NCI-H460 (cell line): ENCODE data around the gene MRPL43. TPM values are rescaled to one million over a fixed set of nuclear protein-coding genes. Genes with fewer than 3 reads are reported as not detected.

Experiments used
- DNase-seq: peaks from one replicate; pipeline ENCODE4 v3.0.0-alpha.2; 2016; ENCODE audit warnings: low read depth; ENCODE audit errors: extremely low read depth
- total RNA-seq: library from RNA; depleted of rRNA; stranded (reverse); fragments of >200 nt; shearing (Covaris generic); gene quantifications from 2 replicates; pipeline ENCODE4 v1.2.3, GENCODE V29; 2014

MRPL43 gene
- total RNA-seq, 1 experiment from 2014 or later = 72.4 TPM

DNA sequence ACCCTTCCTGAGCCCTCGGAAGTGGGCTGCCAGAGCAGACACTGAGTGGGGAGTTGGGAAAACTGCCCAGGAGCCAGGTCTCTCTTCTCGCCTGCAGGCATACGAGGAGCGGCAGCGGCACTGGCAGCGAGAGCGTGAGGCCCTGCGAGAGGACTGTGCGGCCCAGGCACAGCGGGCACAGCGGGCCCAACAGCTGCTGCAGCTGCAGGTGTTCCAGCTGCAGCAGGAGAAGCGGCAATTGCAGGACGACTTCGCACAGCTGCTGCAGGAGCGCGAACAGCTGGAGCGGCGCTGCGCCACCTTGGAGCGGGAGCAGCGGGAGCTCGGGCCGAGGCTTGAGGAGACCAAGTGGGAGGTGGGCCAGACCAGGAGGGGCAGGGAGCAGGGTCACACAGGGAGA is 18.1 kb upstream of the MRPL43 start:
- DNase-seq = no peak

DNA sequence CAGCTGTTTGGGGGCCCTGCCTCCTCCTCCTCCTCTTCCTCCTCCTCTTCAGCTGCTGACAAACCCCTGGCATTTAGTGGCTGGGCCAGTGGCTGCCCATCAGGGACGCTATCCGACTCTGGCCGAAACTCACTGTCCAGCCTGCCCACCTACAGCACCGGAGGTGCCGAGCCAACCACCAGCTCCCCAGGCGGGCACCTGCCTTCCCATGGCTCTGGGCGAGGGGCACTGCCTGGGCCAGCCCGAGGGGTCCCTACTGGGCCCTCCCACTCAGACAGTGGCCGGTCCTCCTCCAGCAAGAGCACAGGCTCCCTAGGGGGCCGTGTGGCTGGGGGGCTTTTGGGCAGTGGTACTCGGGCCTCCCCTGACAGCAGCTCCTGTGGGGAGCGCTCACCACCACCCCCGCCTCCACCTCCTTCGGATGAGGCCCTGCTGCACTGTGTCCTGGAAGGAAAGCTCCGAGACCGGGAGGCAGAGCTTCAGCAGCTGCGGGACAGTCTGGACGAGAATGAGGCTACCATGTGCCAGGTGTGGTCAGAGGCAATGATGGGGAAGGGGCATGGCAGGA is 16.4 kb upstream of the MRPL43 start:
- DNase-seq = no peak

DNA sequence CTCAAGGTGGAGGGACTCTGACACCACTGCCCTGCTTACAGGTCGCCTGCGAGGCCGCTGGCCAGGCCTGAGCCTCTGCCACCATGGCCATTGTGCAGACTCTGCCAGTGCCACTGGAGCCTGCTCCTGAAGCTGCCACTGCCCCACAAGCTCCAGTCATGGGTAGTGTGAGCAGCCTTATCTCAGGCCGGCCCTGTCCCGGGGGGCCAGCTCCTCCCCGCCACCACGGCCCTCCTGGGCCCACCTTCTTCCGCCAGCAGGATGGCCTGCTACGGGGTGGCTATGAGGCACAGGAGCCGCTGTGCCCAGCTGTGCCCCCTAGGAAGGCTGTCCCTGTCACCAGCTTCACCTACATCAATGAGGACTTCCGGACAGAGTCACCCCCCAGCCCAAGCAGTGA is 15.2 kb upstream of the MRPL43 start:
- no peak for DNase-seq

DNA sequence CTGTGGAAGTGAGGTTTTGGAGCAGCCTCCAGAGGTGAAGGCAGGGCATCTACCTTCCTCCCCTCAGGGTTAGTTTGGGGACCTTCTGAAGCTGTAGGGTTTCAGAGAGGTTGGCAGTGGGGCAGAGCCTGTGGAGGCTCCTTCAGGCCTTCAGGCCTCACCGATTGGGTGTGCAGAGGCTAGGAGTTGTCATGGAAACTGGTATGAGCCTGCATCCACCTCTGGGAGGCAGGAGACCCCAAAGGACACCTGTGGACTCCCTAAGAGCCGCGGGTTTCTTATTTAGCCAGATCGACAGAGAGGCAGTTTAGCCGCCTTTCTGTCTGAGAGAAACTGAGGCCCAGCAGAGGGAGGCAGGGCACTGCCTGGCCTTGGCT is 14.3 kb upstream of the MRPL43 start:
- no peak for DNase-seq

DNA sequence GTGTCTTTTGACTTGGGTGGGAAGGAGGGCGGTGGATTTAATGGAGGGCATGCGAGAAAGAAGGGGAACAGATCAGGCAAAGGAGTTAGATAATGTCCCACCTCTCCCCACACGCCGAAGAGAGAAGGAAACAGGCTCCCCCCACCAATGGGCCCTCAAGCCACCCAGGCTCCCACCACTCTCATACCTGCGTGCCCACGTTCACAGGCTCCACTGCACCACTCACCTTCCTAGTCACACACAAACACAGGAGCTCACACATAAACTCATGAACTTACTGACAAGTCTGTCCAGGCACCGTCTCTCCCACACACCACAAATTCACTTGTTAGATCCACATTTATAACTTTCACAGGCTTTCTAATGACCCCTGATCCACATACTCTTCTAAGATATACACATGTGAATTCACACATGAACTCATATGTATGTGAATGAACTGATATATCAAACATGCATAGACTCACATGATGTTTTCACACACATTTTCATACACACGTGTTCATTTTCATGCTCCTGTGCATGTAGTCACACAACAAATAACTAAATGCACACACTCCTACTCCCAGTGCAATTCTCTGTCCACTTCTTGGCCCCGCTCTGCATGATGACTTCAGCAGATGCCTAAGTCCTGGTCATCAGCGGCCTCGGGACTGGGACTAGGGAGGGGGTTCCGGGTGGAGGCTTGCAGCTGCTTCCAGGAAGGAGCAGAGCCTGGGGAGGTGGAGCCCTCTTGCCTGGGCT is 13.8 kb upstream of the MRPL43 start:
- DNase-seq = no peak

DNA sequence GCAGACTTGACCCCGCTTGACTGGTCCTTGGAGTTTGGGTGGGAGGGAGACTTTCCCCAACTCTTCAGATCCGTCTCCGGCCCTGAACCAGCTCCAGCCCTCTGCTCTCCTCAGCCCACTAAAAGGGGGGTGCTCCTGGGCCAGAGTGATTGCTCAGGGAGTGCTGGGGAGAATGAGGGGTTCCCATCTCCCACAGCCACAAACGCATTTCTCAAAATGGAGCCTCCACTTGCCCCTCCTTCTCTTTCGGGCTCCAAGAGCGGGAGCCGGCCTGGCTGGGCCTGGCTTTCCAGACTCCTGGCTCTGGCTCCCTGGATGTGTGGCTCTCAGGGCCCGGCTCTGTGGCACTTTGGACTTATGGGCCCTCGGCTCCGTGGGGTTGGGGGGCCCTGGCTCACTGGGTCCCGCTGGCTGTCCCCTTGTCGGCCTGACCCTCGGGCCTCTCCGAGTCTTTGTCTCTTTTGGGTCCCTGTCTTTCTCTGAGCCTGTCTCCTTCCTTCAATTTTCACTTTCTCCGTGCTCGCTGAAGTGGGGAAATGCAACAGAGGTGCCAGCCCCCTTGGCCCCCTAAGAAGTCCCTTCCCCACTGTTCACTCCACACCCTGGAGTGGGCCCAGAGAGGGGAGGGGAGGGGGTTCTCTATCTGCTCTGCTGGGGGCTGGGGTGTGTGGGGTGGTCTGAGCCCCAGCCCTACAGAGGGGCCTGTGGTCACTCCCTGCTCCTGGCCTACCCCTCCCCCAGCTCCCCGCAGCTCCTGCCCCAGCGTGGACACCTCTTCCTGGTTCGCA is 13.0 kb upstream of the MRPL43 start:
- DNase-seq = no peak

DNA sequence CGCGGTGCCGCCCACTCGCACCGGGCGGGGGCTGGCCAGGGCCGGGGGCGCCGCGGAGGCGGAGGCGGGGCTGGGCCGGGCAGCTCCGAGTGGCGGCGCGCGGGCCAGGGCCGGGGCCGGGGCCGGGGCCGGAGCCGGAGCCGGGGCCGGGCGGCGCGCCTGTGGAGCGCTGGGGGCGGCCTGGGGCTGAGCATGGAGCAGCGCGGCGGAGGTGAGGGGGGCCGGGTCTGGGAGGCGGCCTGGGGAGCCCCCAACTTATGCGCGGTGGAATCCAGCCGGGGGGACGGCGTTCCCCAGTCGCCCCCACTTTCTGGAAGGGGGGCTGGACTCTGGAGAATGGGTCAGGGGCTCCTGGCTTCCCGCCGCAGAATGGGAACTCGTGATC is 12.4 kb upstream of the MRPL43 start, which contains the start of gene LZTS2:
LZTS2 (plus strand) TSS at position 67 of the 385 bp plus-strand sequence. CDS start 2,731 bp downstream, outside the sequence.
- no peak for DNase-seq

DNA sequence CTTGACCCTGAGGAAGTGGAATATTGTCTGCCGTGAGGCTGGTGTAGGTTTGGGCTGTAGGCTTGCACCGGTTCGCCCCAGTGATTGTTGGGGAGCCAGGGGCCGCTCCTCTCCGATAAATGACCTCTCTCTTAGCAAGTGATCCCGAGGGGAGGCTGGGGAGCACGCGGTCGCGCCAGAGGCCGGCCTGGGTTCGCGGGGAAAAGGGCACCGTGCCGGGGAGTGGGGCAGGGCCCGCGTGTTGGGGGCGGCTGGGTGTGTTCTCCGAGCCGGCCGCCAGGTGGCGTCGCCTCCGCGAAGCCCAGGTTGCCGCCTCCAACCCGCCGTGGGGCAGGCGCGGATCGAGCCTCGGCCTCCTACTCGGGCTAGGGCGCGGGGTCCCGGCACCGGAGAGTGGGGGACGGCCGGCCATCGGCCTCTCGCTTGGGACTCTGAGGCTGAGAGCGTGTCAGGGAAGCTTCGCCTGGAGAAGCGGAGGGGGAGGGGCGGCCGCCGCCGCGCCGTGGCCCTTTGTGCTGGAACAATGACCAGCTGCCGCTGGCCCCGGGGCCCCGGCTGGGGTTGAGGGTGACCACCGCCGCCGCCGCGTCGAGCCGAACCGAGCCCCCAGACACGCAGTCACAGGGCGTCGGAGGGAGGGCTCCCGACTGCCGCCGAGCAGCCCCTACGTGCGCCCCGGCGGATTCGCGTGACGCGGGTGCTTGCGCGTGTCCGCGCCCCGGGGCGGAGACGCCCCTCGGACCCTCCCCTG is 11.9 kb upstream of the MRPL43 start:
- DNase-seq = peak; percentile 56

DNA sequence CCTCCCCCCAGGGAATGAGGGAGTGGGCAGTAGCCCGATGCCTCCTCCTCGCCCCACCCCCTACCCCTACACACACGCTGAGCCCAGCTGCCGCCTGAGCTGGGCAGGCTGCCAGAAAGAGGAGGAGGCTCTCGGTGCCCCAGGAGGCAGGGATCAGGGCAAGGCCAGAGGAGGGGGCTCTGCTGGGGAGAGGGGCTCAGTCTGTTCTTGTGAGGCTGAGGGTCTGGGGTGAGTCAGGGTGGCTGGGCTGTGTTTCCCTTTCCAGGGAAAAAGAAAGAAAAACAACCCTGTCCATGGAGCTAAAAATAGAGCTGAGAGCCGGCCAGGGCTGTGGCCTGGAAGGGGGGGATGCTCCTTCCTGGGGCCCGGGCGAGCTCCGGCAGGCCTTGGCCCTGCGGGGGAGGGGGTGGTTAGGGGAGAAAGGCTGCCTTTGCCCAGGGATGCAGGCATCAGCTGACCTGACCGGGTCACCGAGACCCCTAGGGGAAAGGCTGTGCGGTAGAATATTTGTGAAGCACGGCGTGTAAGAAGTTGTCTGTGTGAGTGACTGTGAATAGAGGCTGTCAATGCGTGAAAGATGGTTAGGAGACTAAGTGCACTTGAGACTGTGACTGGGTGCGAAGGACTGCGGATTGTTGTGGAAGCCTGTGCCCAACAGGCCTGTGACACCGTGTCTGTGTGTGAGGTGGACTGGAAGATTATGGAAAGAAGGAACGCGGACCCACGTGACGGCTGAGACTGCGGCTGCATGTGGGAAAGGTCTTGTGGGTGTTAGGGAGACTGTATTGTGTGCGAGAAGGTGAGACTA is 11.1 kb upstream of the MRPL43 start:
- peak; percentile 73 for DNase-seq

DNA sequence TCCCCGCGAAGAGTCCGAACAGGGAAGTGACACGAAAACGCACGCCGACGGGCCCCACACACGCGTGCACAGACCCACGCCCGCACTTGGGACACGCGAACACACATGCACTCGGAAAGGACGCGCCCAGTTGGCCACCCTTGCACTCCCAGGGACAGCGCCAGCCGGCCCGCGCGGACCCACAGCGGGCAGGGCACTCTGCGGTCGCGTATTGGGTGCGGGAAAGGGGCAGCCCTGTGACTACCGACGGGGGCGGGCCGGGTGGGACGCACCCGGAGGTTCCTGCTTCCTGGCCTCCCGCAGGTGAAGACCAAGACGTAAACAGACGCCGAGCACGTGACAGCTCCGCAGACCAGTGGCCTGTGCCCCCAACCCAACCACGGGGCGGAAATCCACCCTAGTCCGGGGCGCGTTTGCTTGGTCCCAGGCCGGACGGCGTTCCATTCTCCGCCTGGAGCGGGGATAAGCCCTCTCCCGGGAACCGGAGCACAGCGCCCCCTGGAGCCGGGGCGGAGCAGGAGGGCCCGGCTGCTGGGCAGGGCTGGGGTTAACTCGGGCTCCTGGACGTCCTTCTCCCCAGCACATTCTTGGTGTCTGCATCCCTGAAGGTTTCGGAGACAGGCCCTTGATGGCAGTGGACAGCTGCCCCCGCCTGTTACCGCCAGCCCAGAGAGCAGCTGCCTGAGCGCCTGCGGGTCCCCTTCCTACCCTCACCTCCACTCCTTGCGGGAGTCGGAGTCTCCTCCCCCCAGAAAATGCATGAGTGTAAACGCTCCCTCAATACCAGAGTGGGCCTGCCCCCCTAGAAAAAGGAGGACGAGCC is 10.3 kb upstream of the MRPL43 start:
- DNase-seq = peak; percentile 72

DNA sequence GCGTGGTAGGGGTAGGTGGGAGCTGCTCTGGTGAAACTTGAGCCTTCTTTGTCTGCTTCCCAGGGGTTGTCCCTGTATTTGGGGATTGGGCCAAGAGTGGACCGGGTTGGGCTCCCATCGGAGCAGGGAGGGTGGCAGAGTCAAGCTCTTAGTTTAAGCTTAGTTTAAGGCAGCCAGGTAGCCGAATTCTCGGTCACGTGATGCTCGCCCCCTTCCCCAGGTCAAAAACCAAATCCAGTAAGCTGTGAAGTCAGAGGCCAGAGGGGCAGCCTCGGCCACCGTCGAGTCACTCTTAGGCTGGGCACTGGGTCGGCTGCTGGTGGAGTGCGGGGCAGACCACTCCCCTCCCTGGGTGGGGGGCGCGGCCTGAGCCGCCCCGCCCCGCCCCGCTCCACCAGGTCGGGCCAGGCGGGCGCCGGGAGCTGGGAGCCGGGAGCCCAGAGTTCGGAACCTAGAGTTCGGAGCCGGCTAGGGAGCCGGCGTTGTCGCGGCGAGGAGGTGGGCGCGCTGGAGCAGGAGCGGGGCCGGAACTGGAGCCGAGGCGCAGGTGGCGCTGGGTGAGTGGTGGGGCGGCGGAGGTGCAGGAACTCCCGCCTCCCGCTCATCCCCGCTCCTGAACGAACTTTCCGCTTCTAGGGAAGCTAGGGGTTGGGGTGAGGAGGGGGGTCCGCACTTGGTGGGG is 9.5 kb upstream of the MRPL43 start:
- no peak for DNase-seq

DNA sequence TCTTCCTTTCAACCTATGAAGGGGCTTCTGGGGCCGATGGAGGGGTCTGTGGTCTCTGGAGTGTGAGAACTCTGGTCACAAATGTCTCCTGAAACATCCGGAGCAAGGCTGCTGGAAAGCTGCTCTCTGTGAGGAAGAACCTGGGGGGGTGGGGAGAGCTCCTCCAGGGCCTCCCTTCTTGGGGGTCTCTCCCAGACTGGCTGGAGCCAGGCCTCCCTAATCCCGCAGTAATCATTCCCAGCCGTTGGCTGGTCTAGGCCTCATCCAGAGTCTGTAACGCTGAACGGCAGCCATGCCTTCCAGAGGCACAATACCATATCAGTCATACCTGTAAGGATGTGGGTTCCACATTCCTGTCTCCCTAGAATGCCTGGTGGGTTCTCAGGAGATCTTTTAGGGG is 7.9 kb upstream of the MRPL43 start:
- DNase-seq = no peak

DNA sequence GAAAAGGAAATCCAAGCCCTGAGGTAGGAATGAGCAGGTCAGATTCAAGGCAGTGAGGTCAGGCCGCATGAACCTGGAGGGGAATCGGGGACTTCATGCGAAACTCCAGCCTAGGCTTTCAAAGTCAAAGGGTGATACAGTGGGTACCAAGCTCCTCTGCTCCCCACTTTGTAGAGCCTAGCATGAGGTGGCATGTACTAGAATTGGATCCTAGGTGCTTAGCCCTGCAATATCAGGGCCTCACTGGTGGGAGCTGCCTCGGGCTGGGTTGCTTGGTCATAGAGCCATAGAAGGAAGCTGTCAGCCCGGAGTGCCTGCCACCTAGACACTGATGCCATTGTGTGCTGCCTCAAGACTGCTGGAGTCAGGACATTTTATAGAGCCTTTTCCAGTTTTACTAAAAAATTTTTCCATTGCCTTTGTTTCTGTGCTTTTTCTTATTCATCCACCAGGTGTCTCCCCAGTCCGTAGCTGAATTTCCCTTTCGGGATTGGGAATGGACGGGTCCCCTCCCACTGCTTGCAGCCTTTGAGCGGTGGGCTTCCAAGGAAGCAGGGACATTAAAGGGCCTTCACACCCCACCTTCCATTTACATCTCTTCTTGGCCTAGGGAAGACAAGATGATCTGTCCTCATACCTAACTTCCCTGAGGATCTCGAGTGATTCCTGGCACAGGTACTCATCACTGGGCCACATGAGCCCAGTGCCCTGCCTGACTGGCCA is 6.8 kb upstream of the MRPL43 start:
- DNase-seq = no peak

DNA sequence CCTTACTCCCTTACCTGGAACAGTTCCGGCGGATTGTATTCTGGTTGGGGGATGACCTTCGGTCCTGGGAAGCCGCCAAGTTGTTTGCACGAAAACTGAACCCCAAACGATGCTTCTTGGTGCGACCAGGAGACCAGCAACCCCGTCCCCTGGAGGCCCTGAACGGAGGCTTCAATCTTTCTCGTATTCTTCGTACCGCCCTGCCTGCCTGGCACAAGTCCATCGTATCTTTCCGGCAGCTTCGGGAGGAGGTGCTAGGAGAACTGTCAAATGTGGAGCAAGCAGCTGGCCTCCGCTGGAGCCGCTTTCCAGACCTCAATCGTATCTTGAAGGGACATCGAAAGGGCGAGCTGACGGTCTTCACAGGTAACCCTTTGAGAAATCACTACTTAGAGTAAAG is 1.8 kb upstream of the MRPL43 start:
- DNase-seq = no peak

DNA sequence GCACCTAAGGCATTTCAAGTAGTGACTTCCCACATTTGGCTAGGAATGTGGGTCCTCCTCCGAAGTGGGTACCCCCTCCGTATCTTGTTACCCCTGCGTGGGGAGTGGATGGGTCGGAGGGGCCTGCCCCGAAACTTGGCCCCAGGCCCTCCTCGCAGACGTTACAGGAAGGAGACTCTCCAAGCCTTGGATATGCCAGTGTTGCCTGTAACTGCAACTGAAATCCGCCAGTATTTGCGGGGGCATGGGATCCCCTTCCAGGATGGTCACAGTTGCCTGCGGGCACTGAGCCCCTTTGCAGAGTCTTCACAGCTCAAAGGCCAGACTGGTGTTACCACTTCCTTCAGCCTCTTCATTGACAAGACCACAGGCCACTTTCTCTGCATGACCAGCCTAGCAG is 869 bp upstream of the MRPL43 start:
- DNase-seq = no peak

DNA sequence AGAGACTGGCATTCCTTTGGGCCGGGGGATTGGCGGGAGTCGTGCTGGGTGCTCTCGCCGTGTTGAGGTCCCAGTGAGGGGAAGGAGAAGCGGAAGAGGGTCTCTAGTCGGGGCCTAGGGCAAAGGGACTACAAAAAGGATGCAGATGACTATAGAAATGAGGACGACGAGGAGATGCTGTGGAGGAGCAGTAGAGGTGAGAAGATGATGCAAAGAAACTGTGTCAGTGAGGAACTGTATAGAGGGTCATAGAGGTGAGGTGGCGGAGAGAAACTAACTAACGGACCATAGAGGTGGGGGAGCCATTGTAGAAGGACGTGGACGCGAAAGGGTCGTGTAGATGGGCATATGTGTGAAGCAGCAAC is 370 bp upstream of the MRPL43 start:
- DNase-seq = no peak

DNA sequence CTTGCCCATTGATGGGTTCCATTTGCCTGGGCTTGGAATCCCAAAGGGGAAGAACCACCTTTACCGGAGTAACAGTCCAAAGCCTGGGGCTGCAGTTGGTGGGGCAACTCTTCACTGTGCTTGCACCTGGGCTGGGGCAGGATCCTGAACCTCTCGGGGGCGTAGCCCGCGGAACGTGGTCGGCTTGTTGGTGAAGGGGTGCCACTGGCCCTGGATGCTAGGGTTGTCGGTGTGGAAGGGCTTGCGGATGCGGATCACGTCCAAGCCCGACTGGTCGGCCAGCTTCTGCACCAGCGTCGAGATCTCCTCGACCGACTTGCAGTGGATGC is 710 bp downstream of the MRPL43 start:
- no peak for DNase-seq

DNA sequence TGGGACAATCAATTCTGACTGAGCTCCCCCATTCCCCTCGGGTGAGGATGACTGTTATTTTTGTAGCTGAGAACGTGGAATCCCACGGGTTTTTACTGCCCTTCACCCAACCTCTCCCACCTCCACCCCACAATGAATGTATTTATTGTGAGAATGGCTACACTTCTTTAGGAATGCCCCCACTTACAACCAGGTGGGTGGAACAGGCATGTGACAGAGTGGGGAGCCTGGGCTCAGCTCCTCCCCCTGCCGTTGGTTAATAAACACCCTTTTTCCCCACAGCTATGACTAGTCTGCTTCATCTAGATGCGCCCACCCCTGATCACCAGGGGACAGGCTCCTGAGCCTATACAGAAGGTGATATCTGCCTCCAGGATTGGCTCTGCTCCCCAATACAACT is 2.0 kb downstream of the MRPL43 start:
- DNase-seq = no peak
